Measurements from ENCODE around the gene ZNF569. TPM values are rescaled to one million over a fixed set of nuclear protein-coding genes. Genes with fewer than 3 reads are reported as not detected.

ZNF569 gene
- polyA plus RNA-seq, 1 donor from 2014 or later, result 21.6 TPM

- H3K27me3 ChIP-seq (ENCODE audit: insufficient read depth, low read depth, low read length), result no peaks in the 10 kb centered on the region
- H4K20me1 ChIP-seq (ENCODE audit: insufficient read depth), result no peaks in the 10 kb centered on the region
- H3K9me3 ChIP-seq (ENCODE audit: low read length), result peaks cover 31% of the 10 kb centered on the region
Observed at GRCh38 chr19:37413313-37414084, 53.7 kb downstream of the ZNF569 start.

GRCh38 chr19:37412700-37413099, 54.5 kb downstream of the ZNF569 start:
- no peaks in the 10 kb centered on the region for H3F3A ChIP-seq (ENCODE audit: insufficient read depth, low read length, poor library complexity, severe bottlenecking)
- no peaks in the 10 kb centered on the region for H3K9me2 ChIP-seq (ENCODE audit: insufficient read depth, low read length)
- no peaks in the 10 kb centered on the region for H3K27me3 ChIP-seq (ENCODE audit: insufficient read depth, low read depth, low read length)
- no peaks in the 10 kb centered on the region for H4K20me1 ChIP-seq (ENCODE audit: insufficient read depth)
- peaks cover 23% of the 10 kb centered on the region for H3K36me3 ChIP-seq (ENCODE audit: insufficient read depth, low read length)
- H3K9me3 ChIP-seq (ENCODE audit: low read length), result peaks cover 33% of the 10 kb centered on the region
- no peak overlapping the region for H3K4me3 ChIP-seq (ENCODE audit: low read length)
- no peak overlapping the region for H3K4me2 ChIP-seq (ENCODE audit: low read length)
- H3K9ac ChIP-seq (ENCODE audit: low read length), result no peak overlapping the region
- no peak overlapping the region for H3K27ac ChIP-seq (ENCODE audit: low read length)
- no peak overlapping the region for H2AFZ ChIP-seq (ENCODE audit: low read depth, low read length)
- H3K79me2 ChIP-seq (replicated peaks; ENCODE audit: insufficient read depth, low read length), result no peaks in the 10 kb centered on the region
- no peak for TF ChIP-seq EZH2 (IDR thresholded peaks at IDR 0.05; ENCODE audit: borderline replicate concordance, insufficient read depth, low read length, poor library complexity, severe bottlenecking)
- TF ChIP-seq POLR2AphosphoS5 (IDR thresholded peaks at IDR 0.05), result no peak
- no peak for TF ChIP-seq EP300 (conservative IDR thresholded peaks at IDR 0.05; ENCODE audit: poor library complexity, severe bottlenecking)
- no peak for TF ChIP-seq MXI1 (conservative IDR thresholded peaks at IDR 0.05; ENCODE audit: poor library complexity, severe bottlenecking)
- no peak for TF ChIP-seq REST (IDR thresholded peaks at IDR 0.05; ENCODE audit: borderline replicate concordance)
- TF ChIP-seq RAD21 (conservative IDR thresholded peaks at IDR 0.05), result no peak
- no peak for TF ChIP-seq SMC3 (conservative IDR thresholded peaks at IDR 0.05; ENCODE audit: poor library complexity)
- TF ChIP-seq TAF1 (IDR thresholded peaks at IDR 0.05; ENCODE audit: low read depth), result no peak

More at GRCh38 chr19:37413313-37414084, 53.7 kb downstream of the ZNF569 start:
- no peak overlapping the region for H2AFZ ChIP-seq (ENCODE audit: low read depth, low read length)
- H3K27ac ChIP-seq (ENCODE audit: low read length), result no peak overlapping the region
- TF ChIP-seq CTCF (IDR thresholded peaks at IDR 0.05; ENCODE audit: poor library complexity, severe bottlenecking) (no peak), REST (IDR thresholded peaks at IDR 0.05; ENCODE audit: borderline replicate concordance) (no peak), SMC3 (conservative IDR thresholded peaks at IDR 0.05; ENCODE audit: poor library complexity) (no peak), POLR2AphosphoS5 (IDR thresholded peaks at IDR 0.05) (no peak), EP300 (conservative IDR thresholded peaks at IDR 0.05; ENCODE audit: poor library complexity, severe bottlenecking) (no peak), MXI1 (conservative IDR thresholded peaks at IDR 0.05; ENCODE audit: poor library complexity, severe bottlenecking) (no peak), TAF1 (IDR thresholded peaks at IDR 0.05; ENCODE audit: low read depth) (no peak), RAD21 (conservative IDR thresholded peaks at IDR 0.05) (no peak), EZH2 (IDR thresholded peaks at IDR 0.05; ENCODE audit: borderline replicate concordance, insufficient read depth, low read length, poor library complexity, severe bottlenecking) (no peak)
- no peaks in the 10 kb centered on the region for H3F3A ChIP-seq (ENCODE audit: insufficient read depth, low read length, poor library complexity, severe bottlenecking)
- peaks cover 25% of the 10 kb centered on the region for H3K36me3 ChIP-seq (ENCODE audit: insufficient read depth, low read length)
- H3K4me3 ChIP-seq (ENCODE audit: low read length), result no peak overlapping the region
- H3K9me2 ChIP-seq (ENCODE audit: insufficient read depth, low read length), result no peaks in the 10 kb centered on the region
- H3K4me2 ChIP-seq (ENCODE audit: low read length), result no peak overlapping the region
- no peak overlapping the region for H3K9ac ChIP-seq (ENCODE audit: low read length)
- H3K79me2 ChIP-seq (replicated peaks; ENCODE audit: insufficient read depth, low read length), result no peaks in the 10 kb centered on the region
